GM23248 (cell line): ENCODE data around the gene PDLIM7.

Experiments used
- EZH2 ChIP-seq: fragments of 200-600 bp; sonication (generic); IDR thresholded peaks from 2 replicates; pipeline ENCODE4 v1.6.1; 2018; ENCODE audit warnings: antibody characterized with exemption, mild to moderate bottlenecking; ENCODE audit not compliant: insufficient read depth, poor library complexity, severe bottlenecking
- EZH2phosphoT487 ChIP-seq: fragments of 200-600 bp; sonication (generic); IDR thresholded peaks from 2 replicates; pipeline ENCODE4 v1.6.1; 2018; ENCODE audit warnings: antibody characterized with exemption, moderate library complexity, mild to moderate bottlenecking, low read depth; ENCODE audit not compliant: insufficient read depth

GRCh38 chr5:177527595-177527994 is 30.2 kb upstream of the PDLIM7 start:
- TF ChIP-seq EZH2: no peak
- TF ChIP-seq EZH2phosphoT487: no peak
